AG10803 (cell line): ENCODE measurements around the gene LRRN2.

Experiments
- DNase-seq: peaks from one replicate; pipeline ENCODE4 v3.0.0; 2010; ENCODE audit warnings: low read depth
- H3K4me3 ChIP-seq: 2 replicates; pipeline ENCODE4 v1.5.1; 2011; ENCODE audit warnings: mild to moderate bottlenecking, low read length, control low read depth
- CTCF ChIP-seq: conservative IDR thresholded peaks from 2 replicates; pipeline ENCODE4 v1.5.1; 2011; ENCODE audit warnings: mild to moderate bottlenecking, low read length, control low read depth, inconsistent platforms

The LRRN2 gene

GRCh38 chr1:204600203-204600602 is 85.3 kb downstream of the LRRN2 start:
- H3K4me3 ChIP-seq, result no peak overlapping the region
- DNase-seq, result no peak
- TF ChIP-seq CTCF, result no peak

GRCh38 chr1:204599596-204599995 is 85.9 kb downstream of the LRRN2 start:
- no peak for DNase-seq
- no peak overlapping the region for H3K4me3 ChIP-seq
- TF ChIP-seq CTCF, result no peak

- H3K4me3 ChIP-seq, result no peak overlapping the region
- DNase-seq, result no peak
Observed at GRCh38 chr1:204599098-204599497, 86.4 kb downstream of the LRRN2 start.

GRCh38 chr1:204598319-204598969 is 87.1 kb downstream of the LRRN2 start:
- H3K4me3 ChIP-seq, result no peak overlapping the region
- no peak for TF ChIP-seq CTCF
- no peak for DNase-seq

More at GRCh38 chr1:204599098-204599497, 86.4 kb downstream of the LRRN2 start:
- TF ChIP-seq CTCF, result no peak

GRCh38 chr1:204592246-204592948 is 93.1 kb downstream of the LRRN2 start:
- no peak overlapping the region for H3K4me3 ChIP-seq
- no peak for DNase-seq
- TF ChIP-seq CTCF, result no peak

GRCh38 chr1:204591473-204592090 is 94.0 kb downstream of the LRRN2 start:
- no peak for TF ChIP-seq CTCF
- H3K4me3 ChIP-seq, result no peak overlapping the region
- peak; percentile 65 for DNase-seq
